Tibial nerve (tissue), 4 donors: ENCODE data around the gene KRTAP5-6.
A peak's percentile ranks its signal among the peaks of the same experiment; 100 is the strongest.

Experiments used
- CTCF ChIP-seq, 5 experiments: fragments of 200-600 bp in 3 of 5; fragments of 450-650 bp in 2 of 5; sonication (generic) in 3 of 5; IDR thresholded peaks; one replicate each; pipeline ENCODE4 v1.5.1; 2016 to 2019; ENCODE audit warnings: antibody characterized with exemption in 5 of 5, mild to moderate bottlenecking in 3 of 5, moderate library complexity in 2 of 5
- EP300 ChIP-seq, 2 donors: sonication (generic); formaldehyde crosslinking; IDR thresholded peaks; one replicate each; pipeline ENCODE4 v1.6.1; 2017; ENCODE audit warnings: antibody characterized with exemption in 2 of 2, mild to moderate bottlenecking in 1 of 2
- POLR2A ChIP-seq, 2 donors: fragments of 450-650 bp; IDR thresholded peaks; one replicate each; pipeline ENCODE4 v1.6.1; 2017; ENCODE audit warnings: antibody characterized with exemption in 2 of 2, mild to moderate bottlenecking in 2 of 2, moderate library complexity in 2 of 2

GRCh38 chr11:1652771-1653540, 44.0 kb upstream of the KRTAP5-6 start:
- TF ChIP-seq EP300 (IDR thresholded peaks at IDR 0.05) = no peak
- TF ChIP-seq CTCF (IDR thresholded peaks at IDR 0.05) = peak; percentile 94 to 99 (median 96)
- no peak for TF ChIP-seq POLR2A (IDR thresholded peaks at IDR 0.05)
